Kidney epithelial cell (primary cell): ENCODE data around the gene TFCP2L1. TPM values are rescaled to one million over a fixed set of nuclear protein-coding genes. Genes with fewer than 3 reads are reported as not detected.
"Not testable (repeated sequence)": the region's sequence is repeated elsewhere in the genome, so short reads cannot be mapped to it uniquely, and the experiment has no call there.

Experiments
- DNase-seq: peaks from one replicate; pipeline ENCODE4 v3.0.0-alpha.2; 2010; ENCODE audit warnings: low read depth
- H3K27me3 ChIP-seq: 2 replicates; pipeline ENCODE4 v1.6.0; 2011; ENCODE audit warnings: low read length; ENCODE audit not compliant: control insufficient read depth, insufficient read depth
- H3K36me3 ChIP-seq: 2 replicates; pipeline ENCODE4 v1.5.1; 2011; ENCODE audit warnings: low read length; ENCODE audit not compliant: control insufficient read depth, insufficient read depth
- H3K4me3 ChIP-seq: 2 replicates; pipeline ENCODE4 v1.5.1; 2011; ENCODE audit warnings: low read depth, mild to moderate bottlenecking, control low read depth, low read length
- CTCF ChIP-seq: IDR thresholded peaks from 2 replicates; pipeline ENCODE4 v1.5.1; 2011; ENCODE audit warnings: mild to moderate bottlenecking, moderate library complexity, low read length, control low read depth, inconsistent platforms; ENCODE audit not compliant: insufficient read depth, poor library complexity, severe bottlenecking
- total RNA-seq: library from RNA; depleted of rRNA; stranded (reverse); fragments of >200 nt; gene quantifications from 2 replicates; pipeline ENCODE4 v1.2.3, GENCODE V29; 2015

The TFCP2L1 gene
- total RNA-seq, 1 donor from 2014 or later: 4.5 TPM

DNA sequence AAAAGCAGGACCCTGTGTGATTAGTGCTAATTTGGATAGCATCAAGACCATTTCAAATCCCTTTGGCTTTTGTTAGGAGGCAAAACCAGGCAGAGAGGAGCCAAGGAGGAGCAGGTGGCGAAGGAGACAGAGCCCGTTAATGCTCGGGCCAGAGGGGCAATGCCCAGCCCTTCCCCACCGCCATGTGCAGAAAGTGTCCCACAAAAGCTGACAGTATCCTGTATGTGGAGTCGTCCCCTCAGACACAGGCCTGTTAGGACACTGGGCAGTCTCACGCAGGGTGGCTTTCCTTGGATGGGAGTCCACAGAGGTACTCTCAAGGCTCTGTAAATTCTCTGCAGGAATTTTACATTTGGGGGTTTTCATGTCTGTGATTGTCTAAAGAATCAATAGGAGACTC, 44.8 kb upstream of the TFCP2L1 start:
- H3K4me3 ChIP-seq: no peak overlapping the region
- DNase-seq: no peak
- H3K36me3 ChIP-seq: no peaks in the 10 kb centered on the region

DNA sequence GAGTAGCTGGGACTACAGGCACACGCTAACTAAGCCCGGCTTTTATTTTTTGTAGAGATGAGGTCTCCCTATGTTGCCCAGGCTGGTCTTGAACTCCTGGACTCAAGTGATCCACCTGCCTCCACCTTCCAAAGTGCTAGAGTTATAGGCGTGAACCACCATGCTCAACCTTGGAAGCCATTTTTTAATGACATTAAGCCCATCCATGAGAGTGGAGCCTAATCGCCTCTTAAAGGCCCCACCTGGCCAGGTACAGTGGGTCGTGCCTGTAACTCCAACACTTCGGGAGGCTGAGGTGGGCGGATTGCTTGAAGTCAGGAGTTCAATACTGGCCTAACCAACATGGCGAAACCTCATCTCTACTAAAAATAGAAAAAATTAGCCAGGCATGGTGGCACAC, 41.6 kb upstream of the TFCP2L1 start:
- H3K36me3 ChIP-seq: no peaks in the 10 kb centered on the region
- DNase-seq: no peak
- peaks cover 4% of the 10 kb centered on the region for H3K27me3 ChIP-seq
- no peak overlapping the region for H3K4me3 ChIP-seq
- no peak for TF ChIP-seq CTCF

More for the DNA sequence above, 44.8 kb upstream of the TFCP2L1 start:
- H3K27me3 ChIP-seq: peaks cover 4% of the 10 kb centered on the region
- TF ChIP-seq CTCF: no peak

GRCh38 chr2:121324601-121325000, 39.6 kb upstream of the TFCP2L1 start:
- peaks cover 4% of the 10 kb centered on the region for H3K27me3 ChIP-seq
- no peak for DNase-seq
- H3K36me3 ChIP-seq: no peaks in the 10 kb centered on the region
- TF ChIP-seq CTCF: no peak
- H3K4me3 ChIP-seq: no peak overlapping the region

- H3K27me3 ChIP-seq: no peaks in the 10 kb centered on the region
- no peak for DNase-seq
- H3K36me3 ChIP-seq: no peaks in the 10 kb centered on the region
- no peak overlapping the region for H3K4me3 ChIP-seq
- TF ChIP-seq CTCF: no peak
These were observed 36.5 kb upstream of the TFCP2L1 start for GRCh38 chr2:121321476-121321875.

- H3K36me3 ChIP-seq: no peaks in the 10 kb centered on the region
- TF ChIP-seq CTCF: no peak
- no peak overlapping the region for H3K4me3 ChIP-seq
- no peak for DNase-seq
- H3K27me3 ChIP-seq: no peaks in the 10 kb centered on the region
These were observed 34.9 kb upstream of the TFCP2L1 start for GRCh38 chr2:121319941-121320340.

- TF ChIP-seq CTCF: no peak
- DNase-seq: no peak
These were observed 32.0 kb upstream of the TFCP2L1 start for GRCh38 chr2:121316986-121317385.

DNA sequence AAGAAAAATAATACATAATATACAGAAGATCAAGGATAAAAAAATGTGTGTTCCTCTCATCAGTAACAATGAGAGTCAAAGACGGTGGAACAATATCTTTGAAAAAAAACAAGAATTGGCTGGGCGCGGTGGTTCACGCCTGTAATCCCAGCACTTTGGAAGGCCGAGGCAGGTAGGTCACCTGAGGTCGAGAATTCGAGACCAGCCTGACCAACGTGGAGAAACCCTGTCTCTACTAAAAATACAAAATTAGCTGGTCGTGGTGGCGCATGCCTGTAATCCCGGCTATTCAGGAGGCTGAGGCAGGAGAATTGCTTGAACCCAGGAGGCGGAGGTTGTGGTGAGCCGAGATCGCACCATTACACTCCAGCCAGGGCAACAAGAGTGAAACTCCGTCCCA, 28.7 kb upstream of the TFCP2L1 start:
- not testable (repeated sequence) for H3K27me3 ChIP-seq, DNase-seq, H3K4me3 ChIP-seq, H3K36me3 ChIP-seq

More at GRCh38 chr2:121316986-121317385, 32.0 kb upstream of the TFCP2L1 start:
- H3K4me3 ChIP-seq: no peak overlapping the region
- no peaks in the 10 kb centered on the region for H3K36me3 ChIP-seq
- H3K27me3 ChIP-seq: no peaks in the 10 kb centered on the region
